OCI-LY1 (cell line): ENCODE data around the gene GNGT2.

Source experiments
- CTCF ChIP-seq: fragments of 200-600 bp; sonication (generic), shearing (Covaris generic); IDR thresholded peaks from 2 replicates; pipeline ENCODE4 v1.5.1; 2017; ENCODE audit warnings: mild to moderate bottlenecking, antibody characterized with exemption, low read length, moderate library complexity, mixed read lengths
- EZH2 ChIP-seq: fragments of 200-600 bp; sonication (generic), shearing (Covaris generic); IDR thresholded peaks from 2 replicates; pipeline ENCODE4 v1.8.0; 2017; ENCODE audit warnings: borderline replicate concordance, mixed run types, mild to moderate bottlenecking, antibody characterized with exemption, low read length, moderate library complexity, mixed read lengths

- TF ChIP-seq CTCF (no peak), EZH2 (no peak)
Measured at GRCh38 chr17:49216482-49216881, 6.1 kb upstream of the GNGT2 start.
